ENCODE results near the gene TMEM120A. TPM values are rescaled to one million over a fixed set of nuclear protein-coding genes. Genes with fewer than 3 reads are reported as not detected.
"Not testable (repeated sequence)": the region's sequence is repeated elsewhere in the genome, so short reads cannot be mapped to it uniquely, and the experiment has no call there.

Gene TMEM120A
- total RNA-seq (10 to 100 TPM; 21.5 to 31.4 TPM), polyA plus RNA-seq (10 to 100 TPM; 12.2 to 15.6 (median 14.8) TPM), total RNA-seq (3.0 to 22.1 (median 12.4) reads per million in 6 experiments)

DNA sequence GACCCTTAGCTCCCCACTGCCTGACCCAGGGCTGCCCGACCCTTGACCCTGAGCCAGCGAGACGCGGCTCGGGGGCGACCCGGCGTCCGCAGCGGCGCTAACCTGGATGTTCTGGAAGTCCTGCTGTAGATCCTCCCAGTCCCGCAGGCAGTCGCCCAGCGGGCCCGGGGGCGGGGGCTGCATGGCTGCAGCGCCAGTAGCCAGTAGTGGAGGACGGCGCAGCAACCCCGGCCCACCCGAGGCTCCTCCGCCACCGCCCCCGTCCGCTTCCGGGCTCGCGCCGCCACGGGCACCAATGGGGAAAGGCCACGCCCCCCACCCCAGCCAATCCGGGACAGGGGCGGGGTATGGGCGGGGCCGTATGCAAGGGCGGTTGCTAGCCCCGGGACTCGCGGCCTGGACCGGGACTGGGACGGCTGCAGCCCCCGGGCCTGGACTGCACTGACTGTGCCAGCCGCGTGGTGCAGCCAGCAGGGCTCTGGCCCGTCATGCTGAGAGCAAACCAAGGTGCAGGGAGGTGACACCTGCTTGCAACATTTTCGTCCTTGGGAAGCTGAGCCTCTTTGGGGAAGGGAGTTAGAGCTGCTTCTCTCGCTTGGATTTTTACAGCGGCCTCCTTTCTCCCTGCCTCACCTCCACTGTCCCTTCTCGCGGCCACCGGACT, at the start of gene TMEM120A:
TMEM120A (minus strand) TSS at position 208 of the 664 bp plus-strand sequence; CDS start at position 183, 25 bp downstream.
- ATAC-seq (peak; percentile 97 to 99), DNase-seq (peak; percentile 87 to 98 (median 92))
- POLR2A ChIA-PET, result interaction anchor here (0.7 to 4.1 kb wide), 5 partner anchors 16 to 116 kb away, joined by 3 to 18 read pairs (median 4); partner anchors contain the start of genes MDH2, POR and STYXL1
- H3K27me3 Mint-ChIP-seq, result no peaks in the 10 kb centered on the region
- peak within 1 kb of the TSS; percentile 59 to 84 (median 73) for H3K4me3 Mint-ChIP-seq
- H3K27ac Mint-ChIP-seq, result peak within 1 kb of the TSS in 7 of 10 donors; percentile 11 to 86 (median 46)
- no peaks in the 10 kb centered on the region for H3K9me3 Mint-ChIP-seq
- peaks cover 18 to 45% (median 31%) of the 10 kb centered on the region in 4 donors for H3K4me1 Mint-ChIP-seq
- H3K36me3 Mint-ChIP-seq, result peaks cover 0 to 10% (median 3%) of the 10 kb centered on the region in 3 donors

DNA sequence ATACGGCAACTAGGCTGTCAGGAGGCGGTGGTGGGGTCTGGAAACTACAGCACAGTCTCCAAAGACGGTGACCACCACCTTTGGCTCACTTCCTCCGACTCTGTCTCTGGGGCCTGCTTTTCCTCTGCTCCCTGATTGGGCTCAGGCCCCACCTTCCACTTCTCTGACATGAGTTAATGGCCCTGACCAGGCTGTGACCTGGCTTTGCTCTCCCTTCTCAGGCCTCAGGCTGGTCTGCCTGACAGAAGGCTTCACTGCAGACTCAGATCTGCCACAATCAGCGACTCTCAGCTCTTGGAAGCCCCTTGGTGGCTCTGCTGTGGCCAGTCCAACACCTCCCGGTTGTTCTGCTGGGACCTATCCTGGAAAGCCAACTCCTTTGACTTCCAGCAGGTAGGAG, 45.7 kb upstream of the TMEM120A start:
- H3K27me3 Mint-ChIP-seq, result no peaks in the 10 kb centered on the region
- H3K9me3 Mint-ChIP-seq, result no peaks in the 10 kb centered on the region
- peaks cover 0 to 23% (median 1%) of the 10 kb centered on the region in 3 donors for H3K36me3 Mint-ChIP-seq
- peak overlapping the region in 1 of 10 donors; percentile 55 for H3K27ac Mint-ChIP-seq
- no peak for ATAC-seq
- peaks cover 12 to 24% (median 19%) of the 10 kb centered on the region in 4 donors for H3K4me1 Mint-ChIP-seq
- no peak overlapping the region for H3K4me3 Mint-ChIP-seq
- POLR2A ChIA-PET, result interaction anchor here (0.6 kb wide), 1 partner anchor 89 kb away, joined by 5 read pairs; no protein-coding TSS in a partner anchor
- DNase-seq, result no peak

DNA sequence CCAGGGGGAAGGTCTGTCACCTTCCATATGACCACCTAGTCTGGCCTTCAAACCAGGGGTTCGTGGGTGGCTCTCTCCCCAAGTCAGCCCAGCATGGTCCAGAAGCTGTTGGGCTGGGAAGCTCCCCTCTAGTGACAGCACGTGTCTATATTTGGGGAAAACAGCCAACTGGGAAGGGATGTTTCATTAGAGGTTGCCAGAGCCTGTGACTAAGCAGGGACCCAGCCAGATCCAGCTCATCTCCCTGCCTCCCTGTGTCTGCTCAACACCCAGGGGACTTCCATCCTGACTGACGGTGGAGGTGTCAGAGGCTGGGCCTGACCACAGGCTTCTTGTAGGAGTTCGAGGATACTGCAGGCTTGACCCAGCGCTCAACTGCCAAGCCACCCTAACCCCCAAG, 42.9 kb upstream of the TMEM120A start:
- Mint-ChIP-seq H3K4me3 (no peak overlapping the region), H3K4me1 (peaks cover 6 to 17% (median 10%) of the 10 kb centered on the region in 4 donors), H3K36me3 (peaks cover 0 to 16% (median 1%) of the 10 kb centered on the region in 3 donors), H3K27me3 (no peaks in the 10 kb centered on the region), H3K9me3 (no peaks in the 10 kb centered on the region), H3K27ac (no peak overlapping the region)
- ATAC-seq (no peak), DNase-seq (no peak)
- POLR2A ChIA-PET, result interaction anchor here (1.7 kb wide), 1 partner anchor 10 kb away, joined by 8 read pairs; the partner anchor contains the start of genes MDH2 and STYXL1

DNA sequence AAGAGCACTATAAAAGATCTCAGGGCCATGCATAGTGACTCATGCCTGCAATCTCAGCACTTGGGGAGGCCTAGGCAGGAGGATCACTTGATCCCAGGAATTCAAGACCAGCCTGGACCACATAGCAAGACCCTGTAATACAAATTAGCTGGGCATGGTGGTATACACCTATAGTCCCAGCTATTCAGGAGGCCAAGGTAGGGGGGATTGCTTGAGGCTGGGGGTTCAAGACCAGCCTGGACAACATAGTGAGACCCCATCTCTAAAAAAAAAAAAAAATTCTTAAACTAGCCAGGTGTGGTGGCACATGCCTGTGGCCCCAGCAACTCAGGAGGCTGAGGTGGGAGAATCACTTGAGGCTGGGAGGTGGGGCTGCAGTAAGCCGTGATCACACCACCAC, 37.6 kb upstream of the TMEM120A start:
- Mint-ChIP-seq H3K4me1 (peaks cover 0 to 9% (median 6%) of the 10 kb centered on the region in 4 donors), H3K27ac (peak overlapping the region in 1 of 10 donors; percentile 51), H3K4me3 (no peak overlapping the region), H3K9me3 (no peaks in the 10 kb centered on the region), H3K27me3 (no peaks in the 10 kb centered on the region), H3K36me3 (peaks cover 0 to 11% (median 6%) of the 10 kb centered on the region in 3 donors)
- DNase-seq (no peak), ATAC-seq (no peak)
- POLR2A ChIA-PET, result no interaction called here

DNA sequence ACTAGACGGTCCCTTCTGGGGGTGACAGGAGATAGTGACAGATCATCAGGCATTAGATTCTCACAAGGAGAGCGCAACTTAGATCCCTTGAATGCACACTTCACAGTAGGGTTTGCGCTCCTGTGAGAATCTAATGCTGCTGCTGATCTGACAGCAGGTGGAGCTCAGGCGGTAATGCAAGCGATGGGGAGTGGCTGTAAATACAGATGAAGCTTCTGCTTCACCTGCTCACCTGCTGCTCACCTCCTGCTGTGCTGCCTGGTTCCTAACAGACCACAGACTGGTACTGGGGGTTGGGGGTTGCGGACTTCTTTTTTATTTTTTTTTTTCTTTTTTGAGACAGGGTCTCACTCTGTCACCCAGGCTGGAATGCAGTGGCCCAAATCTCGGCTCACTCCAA, 35.3 kb upstream of the TMEM120A start:
- POLR2A ChIA-PET, H3K27ac Mint-ChIP-seq, H3K4me1 Mint-ChIP-seq, DNase-seq, H3K27me3 Mint-ChIP-seq, ATAC-seq, H3K9me3 Mint-ChIP-seq, H3K4me3 Mint-ChIP-seq: not testable (repeated sequence)
- H3K36me3 Mint-ChIP-seq, result peaks cover 0 to 26% (median 8%) of the 10 kb centered on the region in 3 donors

DNA sequence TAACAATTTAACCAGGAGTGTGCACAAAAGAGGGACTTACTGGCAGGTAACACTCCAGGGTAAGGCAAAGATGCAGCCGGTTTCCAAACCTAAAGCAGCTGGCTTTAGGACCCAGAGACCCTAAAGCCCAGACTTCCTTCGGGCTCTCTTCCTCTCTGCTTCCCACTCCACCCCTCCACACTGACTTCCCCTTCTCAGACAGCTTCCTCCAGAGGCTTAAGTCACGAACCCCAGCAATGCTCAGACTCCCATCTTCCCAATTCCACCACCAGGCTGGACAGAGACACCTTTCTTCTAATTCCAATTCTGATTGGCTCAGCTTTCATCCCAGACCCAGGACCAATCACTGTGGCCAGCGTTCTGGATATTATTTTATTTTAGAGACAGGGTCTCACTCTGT, 28.6 kb upstream of the TMEM120A start:
- ATAC-seq (no peak), DNase-seq (no peak)
- POLR2A ChIA-PET, result interaction anchor here (0.6 kb wide), 1 partner anchor 8 kb away, joined by 6 read pairs; no protein-coding TSS in a partner anchor
- Mint-ChIP-seq H3K4me1 (peaks cover 8 to 19% (median 14%) of the 10 kb centered on the region in 4 donors), H3K4me3 (no peak overlapping the region), H3K9me3 (no peaks in the 10 kb centered on the region), H3K27ac (peak overlapping the region in 1 of 10 donors; percentile 33), H3K27me3 (no peaks in the 10 kb centered on the region), H3K36me3 (peaks cover 4 to 62% (median 20%) of the 10 kb centered on the region in 3 donors)

DNA sequence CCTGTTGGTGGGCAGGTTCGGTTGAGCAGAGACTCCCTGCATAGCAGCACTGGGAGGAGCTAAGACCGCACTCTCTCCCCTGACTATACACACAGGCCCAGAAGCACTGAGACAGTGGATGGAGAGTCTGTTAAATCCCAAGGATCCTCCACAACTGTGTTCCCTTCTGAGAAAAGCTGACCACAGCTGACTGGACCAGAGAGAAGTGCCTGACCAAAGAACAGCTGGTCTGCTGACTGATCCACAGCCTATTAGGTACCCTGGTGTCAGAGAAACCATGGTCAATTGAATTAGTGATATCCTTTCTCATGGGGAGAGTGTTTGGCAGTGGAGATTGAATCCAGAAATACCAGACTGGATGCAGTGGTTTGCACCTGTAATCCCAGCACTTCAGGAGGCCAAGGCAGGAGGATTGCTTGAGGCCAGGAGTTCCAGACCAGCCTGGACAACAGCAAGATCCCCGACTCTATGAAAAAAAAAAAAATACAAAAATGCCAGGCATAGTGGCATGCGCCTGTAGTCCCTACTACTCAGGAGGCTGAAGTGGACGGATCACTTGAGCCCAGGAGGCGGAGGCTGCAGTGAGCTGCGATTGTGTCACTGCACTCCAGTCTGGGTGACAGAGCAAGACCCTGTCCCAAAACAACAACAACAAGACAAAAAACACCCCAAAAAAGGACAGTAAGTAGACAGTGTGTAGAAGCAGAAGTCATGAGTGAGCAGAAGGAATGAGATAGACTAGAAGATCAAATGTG, 27.8 kb upstream of the TMEM120A start:
- Mint-ChIP-seq H3K36me3 (peaks cover 4 to 64% (median 24%) of the 10 kb centered on the region in 3 donors), H3K4me1 (peaks cover 8 to 19% (median 14%) of the 10 kb centered on the region in 4 donors)
- POLR2A ChIA-PET, result interaction anchor here (0.6 kb wide), 1 partner anchor 9 kb away, joined by 6 read pairs; no protein-coding TSS in a partner anchor

DNA sequence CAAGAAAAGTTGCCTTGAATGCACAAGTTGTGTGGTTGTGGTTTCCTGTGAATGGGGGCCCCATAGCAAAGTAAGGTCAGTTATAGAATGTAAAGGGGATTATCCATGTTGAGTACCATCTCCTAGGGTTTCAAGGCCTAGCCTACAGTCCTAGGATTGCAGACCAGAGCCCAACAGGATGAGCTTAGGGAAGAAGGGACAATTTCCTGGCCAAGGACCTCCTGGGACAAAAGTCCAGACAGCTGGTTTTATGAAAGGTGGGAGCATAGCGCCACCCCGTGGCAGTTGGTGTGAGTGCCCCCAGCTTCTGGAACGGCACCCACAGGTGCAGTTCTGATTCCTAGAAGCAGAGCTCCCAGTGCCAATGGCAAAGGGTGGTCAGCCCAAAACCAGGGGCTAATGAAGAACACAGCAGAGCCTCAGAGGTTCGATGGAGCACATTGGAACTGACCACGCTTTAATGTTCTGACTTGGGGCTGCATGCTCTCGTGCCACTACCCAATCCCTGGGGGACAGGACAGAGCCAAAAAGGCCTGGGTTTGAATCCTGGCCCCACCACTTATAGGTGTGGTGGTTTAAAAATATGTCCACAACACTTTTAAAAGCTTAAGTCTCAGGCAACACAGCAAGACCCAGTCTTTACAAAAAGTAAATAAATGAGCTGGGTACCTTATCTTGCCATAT, 25.8 kb upstream of the TMEM120A start:
- Mint-ChIP-seq H3K36me3 (peaks cover 4 to 62% (median 27%) of the 10 kb centered on the region in 3 donors), H3K4me3 (peak overlapping the region in 1 of 10 donors; percentile 62), H3K27me3 (no peaks in the 10 kb centered on the region), H3K4me1 (peaks cover 8 to 19% (median 14%) of the 10 kb centered on the region in 4 donors), H3K27ac (peak overlapping the region in 1 of 10 donors; percentile 72), H3K9me3 (no peaks in the 10 kb centered on the region)
- POLR2A ChIA-PET, result interaction anchor here (0.5 to 1.0 kb wide), 5 partner anchors 11 to 183 kb away, joined by 3 to 4 read pairs (median 3); partner anchors contain the start of genes MDH2, POR and STYXL1
- ATAC-seq (peak; percentile 55 to 75), DNase-seq (peak; percentile 36 to 77 (median 66))

More for the DNA sequence above, 27.8 kb upstream of the TMEM120A start:
- Mint-ChIP-seq H3K27me3 (no peaks in the 10 kb centered on the region), H3K27ac (no peak overlapping the region), H3K9me3 (no peaks in the 10 kb centered on the region), H3K4me3 (no peak overlapping the region)
- DNase-seq, result no peak
- no peak for ATAC-seq

DNA sequence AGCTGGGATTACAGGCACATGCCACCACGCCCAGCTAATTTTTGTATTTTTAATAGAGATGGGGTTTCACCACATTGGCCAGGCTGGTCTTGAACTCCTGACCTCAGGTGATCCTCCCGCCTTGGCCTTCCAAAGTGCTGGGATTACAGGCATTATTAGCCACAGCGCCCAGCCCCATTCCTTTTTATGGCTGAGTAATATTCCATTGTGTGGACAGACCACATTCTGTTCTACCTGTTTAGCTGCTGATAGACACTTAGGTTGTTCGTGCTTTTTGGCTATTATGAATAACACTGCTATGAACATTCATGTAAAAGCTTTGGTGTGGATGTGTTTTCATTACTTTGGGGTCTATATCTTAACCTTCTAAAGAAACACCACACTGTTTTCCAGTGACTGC, 24.1 kb upstream of the TMEM120A start:
- peaks cover 8 to 19% (median 13%) of the 10 kb centered on the region in 4 donors for H3K4me1 Mint-ChIP-seq
- H3K27me3 Mint-ChIP-seq, H3K4me3 Mint-ChIP-seq, DNase-seq, ATAC-seq, POLR2A ChIA-PET, H3K27ac Mint-ChIP-seq, H3K9me3 Mint-ChIP-seq: not testable (repeated sequence)
- H3K36me3 Mint-ChIP-seq, result peaks cover 4 to 63% (median 36%) of the 10 kb centered on the region in 3 donors

DNA sequence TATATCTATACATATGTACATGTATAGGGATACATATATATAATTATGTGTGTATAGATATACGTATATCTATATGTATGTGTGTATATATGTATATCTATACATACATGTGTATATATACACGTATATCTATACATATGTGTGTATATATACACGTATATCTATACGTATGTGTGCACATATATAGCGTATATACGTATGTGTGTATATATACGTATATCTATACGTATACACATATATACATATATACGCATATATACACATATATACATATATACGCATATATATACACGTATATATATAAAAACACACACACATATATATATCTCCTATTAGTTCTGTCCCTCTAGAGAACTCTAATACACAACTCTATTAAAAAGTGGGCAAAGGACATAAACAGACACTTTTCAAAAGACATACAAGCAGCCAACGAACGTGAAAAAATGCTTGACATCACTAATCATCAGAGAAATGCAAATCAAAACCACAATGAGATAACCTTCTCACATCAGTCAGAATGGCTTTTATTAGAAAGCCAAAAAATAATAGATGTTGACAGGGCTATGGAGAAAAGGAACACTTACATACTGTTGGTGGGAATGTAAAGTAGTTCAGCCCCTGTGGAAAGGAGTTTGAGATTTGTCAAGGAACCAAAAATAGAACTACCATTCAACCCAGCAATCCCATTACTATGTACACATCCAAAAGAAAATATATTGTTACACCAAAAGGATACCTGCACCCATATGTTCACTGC, 22.0 kb upstream of the TMEM120A start:
- DNase-seq, result no peak
- POLR2A ChIA-PET, result no interaction called here
- H3K9me3 Mint-ChIP-seq, result no peaks in the 10 kb centered on the region
- H3K4me1 Mint-ChIP-seq, result peaks cover 4 to 15% (median 8%) of the 10 kb centered on the region in 4 donors
- peaks cover 0 to 3% (median 0%) of the 10 kb centered on the region in 5 donors for H3K27me3 Mint-ChIP-seq
- H3K27ac Mint-ChIP-seq, result no peak overlapping the region
- no peak for ATAC-seq
- H3K36me3 Mint-ChIP-seq, result peaks cover 4 to 67% (median 45%) of the 10 kb centered on the region in 3 donors
- H3K4me3 Mint-ChIP-seq, result no peak overlapping the region

DNA sequence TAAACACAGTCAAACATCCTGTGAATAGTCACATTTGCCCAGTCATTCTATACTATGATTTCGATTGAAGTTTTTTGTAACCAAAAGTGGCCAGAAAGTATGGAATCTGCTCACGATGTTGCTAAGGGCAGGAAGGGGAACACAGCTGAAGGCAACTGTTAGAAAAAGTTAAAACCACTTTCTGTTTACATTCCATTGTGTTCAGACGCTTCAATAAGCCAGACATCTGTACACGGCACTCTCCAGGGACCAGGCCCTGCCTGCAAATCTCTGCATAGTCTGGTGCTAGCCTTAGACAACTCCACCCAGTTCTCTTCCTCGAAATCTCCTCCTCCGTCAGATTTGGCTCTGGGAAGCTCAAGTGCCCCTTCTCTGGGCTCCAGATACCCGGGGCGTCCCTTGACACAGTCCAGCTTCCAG, 17.1 kb upstream of the TMEM120A start:
- H3K4me3 Mint-ChIP-seq, result no peak overlapping the region
- DNase-seq, result no peak
- POLR2A ChIA-PET, result interaction anchor here (1.1 to 1.2 kb wide), 2 partner anchors 18 to 133 kb away, joined by 3 read pairs; partner anchors contain the start of gene RHBDD2
- H3K4me1 Mint-ChIP-seq, result peaks cover 18 to 40% (median 31%) of the 10 kb centered on the region in 4 donors
- H3K9me3 Mint-ChIP-seq, result no peaks in the 10 kb centered on the region
- peaks cover 0 to 5% (median 0%) of the 10 kb centered on the region in 5 donors for H3K27me3 Mint-ChIP-seq
- H3K36me3 Mint-ChIP-seq, result peaks cover 0 to 39% (median 32%) of the 10 kb centered on the region in 3 donors
- no peak for ATAC-seq
- H3K27ac Mint-ChIP-seq, result no peak overlapping the region

Data from naive thymus-derived CD8-positive, alpha-beta T cell (primary cell).